ENCODE results near the gene PIGU.

PIGU gene

DNA sequence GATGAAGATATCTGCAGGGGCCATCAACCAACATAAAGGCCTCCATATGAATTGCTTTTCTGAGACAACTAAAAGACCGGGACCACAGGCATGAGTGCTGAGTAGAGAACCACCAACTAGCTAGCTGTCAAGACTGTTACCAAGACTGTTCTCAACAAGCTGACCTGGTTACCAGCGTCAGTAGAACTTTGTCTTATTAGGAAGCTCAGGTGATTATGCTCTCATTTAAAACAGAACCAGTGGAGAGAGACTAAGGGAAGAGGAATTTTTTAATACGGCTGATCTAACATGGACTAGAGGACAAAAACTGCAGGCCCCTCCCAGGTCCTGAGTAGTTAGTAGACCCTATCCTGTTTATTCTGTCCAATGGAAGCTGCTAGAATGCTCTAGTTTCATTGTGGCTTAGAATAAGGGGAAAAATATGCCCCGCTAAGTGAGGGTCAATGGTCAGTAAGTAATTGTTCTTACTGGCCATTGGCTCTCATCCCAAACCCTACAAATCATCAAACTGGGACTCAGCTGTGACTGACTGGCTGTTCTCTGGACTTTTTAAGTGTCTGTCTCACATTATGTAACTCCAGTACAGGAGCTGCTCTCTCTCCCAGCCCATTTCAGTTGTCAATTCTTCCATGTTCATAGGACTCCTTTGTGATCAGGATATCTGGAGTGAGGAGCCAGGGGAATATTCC lies 164.5 kb downstream of the PIGU start:
- DNase-seq (ENCODE audit: low spot score), result no peak

GRCh38 chr20:34511891-34512265 lies 165.0 kb downstream of the PIGU start:
- DNase-seq (ENCODE audit: low spot score), result no peak

DNA sequence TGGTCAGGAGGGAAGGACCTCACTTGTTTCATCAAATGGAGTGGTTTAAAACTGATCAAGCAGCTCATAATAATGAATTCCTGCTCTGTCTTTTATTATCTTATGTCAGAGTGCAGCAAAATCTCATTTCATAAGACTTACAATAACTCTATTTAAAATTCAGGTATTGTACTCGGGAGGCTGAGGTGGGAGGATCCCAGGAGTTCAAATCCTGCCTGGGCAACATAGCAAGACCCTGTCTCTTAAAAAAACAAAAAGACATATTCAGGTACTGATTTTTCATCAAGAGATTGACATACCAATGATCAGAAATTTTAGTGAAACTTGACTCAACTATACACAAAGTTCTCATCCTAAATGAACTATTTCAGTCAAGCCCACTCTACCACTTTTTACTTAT lies 166.3 kb downstream of the PIGU start:
- DNase-seq (ENCODE audit: low spot score), result no peak
